Measurements from ENCODE around the gene RNF123. TPM values are rescaled to one million over a fixed set of nuclear protein-coding genes. Genes with fewer than 3 reads are reported as not detected.
"Not testable (repeated sequence)": the region's sequence is repeated elsewhere in the genome, so short reads cannot be mapped to it uniquely, and the experiment has no call there.

RNF123 gene
- total RNA-seq, 1 donor from 2014 or later: 45.3 TPM

DNA sequence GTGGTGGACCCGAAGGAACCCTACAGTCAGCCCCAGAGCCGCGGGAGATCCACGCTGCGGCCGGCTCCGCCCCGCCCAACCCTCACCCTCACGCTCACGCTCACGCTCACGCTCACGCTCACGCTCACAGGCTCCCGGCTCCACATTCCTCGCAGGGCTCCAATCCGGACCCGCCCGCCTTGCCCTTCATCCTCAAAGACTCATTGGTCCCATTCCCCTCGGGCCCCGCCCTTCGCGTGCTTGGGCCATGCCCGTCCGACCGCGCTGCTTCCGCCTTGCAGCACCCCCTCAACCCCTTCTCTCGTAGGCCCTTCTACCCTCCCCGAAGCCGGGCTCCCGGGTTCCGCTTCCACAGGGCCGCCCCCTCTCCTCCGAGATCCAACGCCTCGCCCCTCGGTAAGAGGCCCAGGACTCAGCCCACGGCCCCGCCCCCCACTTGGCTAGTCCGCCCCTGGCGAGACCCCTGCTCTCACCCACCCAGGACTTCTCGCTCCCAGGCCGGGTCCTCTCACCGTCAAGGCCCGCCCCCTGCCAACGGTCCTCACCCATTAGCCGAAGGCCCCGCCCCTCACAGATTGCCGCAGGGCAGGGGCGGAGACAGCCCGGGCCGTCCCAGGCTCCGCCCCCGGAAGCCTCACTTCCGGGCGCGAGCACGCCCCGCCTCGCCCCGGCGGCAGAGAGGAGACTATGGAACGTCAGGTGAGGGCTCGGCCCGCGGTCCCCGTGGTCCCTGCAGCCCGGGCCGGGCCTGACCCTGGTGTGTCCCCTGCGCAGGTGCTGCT, 15.5 kb upstream of the RNF123 start, which contains the start of gene APEH:
Gene APEH (plus strand): TSS at position 637 of the 782 bp plus-strand sequence. CDS start 51 bp downstream, at position 688.
- intact Hi-C loops (cut with micrococcal nuclease): loop anchor here (5.0 kb wide), 1 partner anchor 137 kb away; no protein-coding TSS in a partner anchor
- peak; percentile 94 for ATAC-seq
- peak; percentile 98 for DNase-seq

DNA sequence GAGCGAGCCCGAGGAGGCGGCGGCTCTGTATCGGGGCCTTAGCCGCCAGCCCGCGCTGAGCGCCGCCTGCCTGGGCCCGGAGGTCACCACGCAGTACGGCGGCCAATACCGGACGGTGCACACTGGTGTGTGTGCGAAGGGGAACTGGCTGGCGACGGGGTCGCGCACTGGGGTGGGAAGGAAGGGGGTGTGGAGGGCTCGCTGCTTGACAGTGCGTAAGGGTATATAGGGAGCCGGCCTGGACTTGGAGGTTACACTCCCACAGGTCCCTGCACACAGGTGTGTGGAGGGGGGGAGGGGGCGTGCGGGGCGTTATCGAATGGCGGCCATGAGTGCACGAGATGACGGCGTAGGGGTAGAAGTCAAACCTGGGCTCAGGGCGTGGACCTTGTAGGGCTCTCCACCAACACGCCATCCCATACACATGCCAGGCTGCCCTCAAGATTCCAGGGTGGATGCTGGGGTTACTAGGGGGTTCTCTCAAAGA, 14.8 kb upstream of the RNF123 start:
- peak; percentile 43 for DNase-seq
- intact Hi-C loops (cut with micrococcal nuclease): loop anchor here (5.0 kb wide), 1 partner anchor 137 kb away; no protein-coding TSS in a partner anchor
- peak; percentile 42 for ATAC-seq

DNA sequence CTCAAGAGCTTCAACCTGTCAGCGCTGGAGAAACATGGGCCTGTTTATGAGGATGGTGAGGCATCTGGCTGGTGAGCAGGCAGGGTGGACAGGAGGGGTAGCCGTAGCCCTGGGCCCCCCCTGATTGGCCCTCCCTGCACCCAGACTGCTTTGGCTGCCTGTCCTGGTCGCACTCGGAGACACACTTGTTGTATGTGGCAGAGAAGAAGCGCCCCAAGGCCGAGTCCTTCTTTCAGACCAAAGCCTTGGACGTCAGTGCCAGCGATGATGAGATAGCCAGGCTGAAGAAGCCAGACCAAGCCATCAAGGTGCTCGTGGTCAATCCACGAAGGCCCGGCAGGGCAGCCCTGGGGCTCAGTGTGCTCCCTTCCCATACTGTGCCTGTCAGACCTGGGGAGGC, 13.4 kb upstream of the RNF123 start:
- no peak for ATAC-seq
- no peak for DNase-seq
- intact Hi-C loops (cut with micrococcal nuclease): no loop called here

DNA sequence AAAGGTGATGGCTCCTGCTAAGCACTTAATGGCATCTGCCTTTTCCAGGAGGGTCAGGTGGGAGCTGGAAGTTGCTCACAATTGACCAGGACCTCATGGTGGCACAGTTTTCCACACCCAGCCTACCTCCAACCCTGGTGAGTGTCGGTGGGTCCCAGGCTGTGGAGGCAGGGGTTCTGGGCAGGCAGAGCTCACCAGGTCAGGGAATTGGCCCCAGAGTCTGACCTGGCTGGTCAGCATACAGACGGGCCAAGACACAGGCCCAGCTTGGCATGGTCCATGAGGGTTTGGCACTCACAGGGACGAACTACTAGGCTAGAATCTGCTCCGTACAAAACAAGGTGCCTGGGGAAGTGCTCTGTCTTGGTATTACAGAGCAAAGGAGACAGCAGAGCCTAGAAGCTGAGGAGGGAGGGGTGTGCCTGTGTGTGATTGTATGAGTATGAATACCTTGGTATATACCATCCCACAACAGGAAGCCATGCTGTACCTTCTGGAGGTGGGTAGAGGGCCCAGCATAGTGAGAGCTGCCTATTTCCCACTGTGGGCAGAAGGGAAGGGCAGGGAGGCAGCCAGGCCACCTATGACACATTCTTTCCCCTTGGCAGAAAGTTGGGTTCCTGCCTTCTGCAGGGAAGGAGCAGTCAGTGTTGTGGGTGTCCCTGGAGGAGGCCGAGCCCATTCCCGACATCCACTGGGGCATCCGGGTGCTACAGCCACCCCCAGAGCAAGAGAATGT, 8.7 kb upstream of the RNF123 start:
- intact Hi-C loops (cut with micrococcal nuclease): no loop called here
- DNase-seq (no peak), ATAC-seq (no peak)

DNA sequence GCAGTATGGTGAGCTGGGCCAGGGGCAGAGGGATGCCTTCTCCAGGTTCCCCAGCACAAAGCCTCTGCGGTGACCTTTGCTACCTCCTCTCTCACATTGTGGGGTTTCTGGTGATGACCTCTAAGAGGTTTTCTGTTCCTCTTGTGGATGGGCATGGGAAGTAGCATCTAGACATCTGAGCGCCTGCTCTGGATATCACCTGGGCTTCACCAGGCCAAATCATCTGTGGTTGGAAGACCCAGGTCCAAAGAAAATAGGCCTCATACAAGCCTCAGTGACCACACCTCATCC, 8.2 kb upstream of the RNF123 start:
- no peak for ATAC-seq
- intact Hi-C loops (cut with micrococcal nuclease): no loop called here
- no peak for DNase-seq

DNA sequence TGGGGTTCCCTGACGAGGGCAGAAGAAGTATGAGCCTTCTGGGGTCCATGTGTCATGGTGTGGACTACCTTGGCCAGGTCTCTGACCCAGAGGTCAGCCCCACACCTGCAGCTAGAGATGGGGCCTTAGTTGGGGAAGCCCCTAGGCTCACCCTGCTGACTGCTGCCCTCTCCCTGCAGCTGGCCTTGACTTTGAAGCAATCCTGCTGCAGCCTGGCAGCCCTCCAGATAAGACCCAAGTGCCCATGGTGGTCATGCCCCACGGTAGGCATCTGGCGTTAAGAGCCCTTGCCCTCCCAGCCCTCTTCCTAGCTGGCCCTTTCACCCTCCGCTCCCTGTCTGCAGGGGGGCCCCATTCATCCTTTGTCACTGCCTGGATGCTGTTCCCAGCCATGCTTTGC, 7.8 kb upstream of the RNF123 start:
- intact Hi-C loops (cut with micrococcal nuclease): no loop called here
- ATAC-seq (no peak), DNase-seq (no peak)

DNA sequence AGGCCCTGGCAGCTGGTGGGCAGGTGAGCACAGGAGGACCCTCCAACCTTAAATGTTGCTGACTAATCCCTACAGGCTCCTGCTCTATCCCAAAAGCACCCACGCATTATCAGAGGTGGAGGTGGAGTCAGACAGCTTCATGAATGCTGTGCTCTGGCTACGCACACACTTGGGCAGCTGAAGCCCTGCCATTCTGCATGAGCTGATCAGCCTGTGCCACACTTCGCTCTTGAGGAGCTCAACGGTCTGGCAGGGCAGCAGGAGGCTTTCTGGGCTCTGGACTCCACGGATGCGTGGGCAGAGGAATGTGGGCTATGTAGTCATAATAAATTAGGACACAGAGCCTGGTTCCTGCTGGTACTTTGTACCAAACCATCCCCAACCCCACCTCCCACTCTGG, 6.2 kb upstream of the RNF123 start:
- DNase-seq (no peak), ATAC-seq (no peak)
- intact Hi-C loops (cut with micrococcal nuclease): no loop called here

DNA sequence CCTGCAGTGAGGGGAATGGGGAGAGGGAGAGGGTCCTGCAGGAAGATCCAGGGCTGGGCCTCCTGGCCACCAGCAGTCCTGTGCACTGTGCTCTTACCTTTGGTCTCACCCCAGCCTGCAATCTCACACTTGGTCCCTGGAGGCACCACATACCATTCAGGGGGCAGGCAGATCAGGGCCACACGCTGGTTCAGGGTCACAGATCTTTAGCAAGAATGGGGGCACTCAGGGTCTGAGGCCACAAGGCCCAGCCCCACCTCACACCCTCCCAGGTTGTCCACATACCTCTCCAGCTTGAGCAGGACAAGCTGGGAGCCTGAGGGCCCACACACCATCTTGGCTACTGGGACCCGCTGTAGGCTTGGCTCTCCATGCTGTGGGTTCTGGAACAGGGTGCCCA, 4.9 kb upstream of the RNF123 start:
- DNase-seq; ATAC-seq; intact Hi-C loops (cut with micrococcal nuclease): not testable (repeated sequence)

DNA sequence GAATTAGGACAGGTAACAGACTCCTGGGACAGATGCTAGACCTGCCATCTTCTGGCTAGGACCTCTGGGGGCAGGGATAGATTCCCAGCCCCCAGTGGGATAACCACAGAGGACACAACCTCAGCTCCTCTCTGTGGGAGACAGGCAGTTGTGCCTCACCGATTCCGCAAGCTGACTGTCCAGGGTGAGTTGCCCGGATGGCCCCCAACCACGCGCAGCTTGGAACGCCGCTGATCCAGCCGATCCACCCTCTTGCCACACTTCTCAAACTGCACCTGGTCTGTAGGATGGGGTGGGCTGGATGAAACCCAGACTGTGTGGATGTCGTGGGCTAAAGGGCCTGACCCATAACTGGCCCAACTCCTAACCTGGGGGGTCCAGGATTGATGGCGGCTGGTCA, 4.3 kb upstream of the RNF123 start:
- intact Hi-C loops (cut with micrococcal nuclease); ATAC-seq: not testable (repeated sequence)

DNA sequence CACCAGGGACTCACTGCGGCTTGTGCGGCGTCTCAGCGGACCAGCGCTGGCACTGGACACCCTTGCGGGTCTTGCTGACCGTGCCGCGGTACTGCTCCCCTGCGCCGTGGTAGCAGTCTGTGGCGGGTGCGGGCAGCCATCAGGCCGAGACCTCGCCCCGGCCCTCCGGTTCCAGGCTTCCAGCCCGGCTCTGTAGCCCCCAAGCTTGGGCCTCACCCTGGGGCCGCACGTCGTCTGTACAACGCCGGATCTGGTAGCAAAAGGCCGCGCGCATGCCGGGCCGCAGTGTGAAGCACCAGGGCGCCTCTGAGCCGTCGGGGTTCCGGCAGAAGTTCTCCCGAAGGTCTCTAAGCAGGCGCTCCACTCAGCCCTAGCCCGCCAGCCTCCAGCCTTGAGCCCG, 3.5 kb upstream of the RNF123 start:
- intact Hi-C loops (cut with micrococcal nuclease); ATAC-seq; DNase-seq: not testable (repeated sequence)

More for the DNA sequence above, 4.3 kb upstream of the RNF123 start:
- DNase-seq: not testable (repeated sequence)

DNA sequence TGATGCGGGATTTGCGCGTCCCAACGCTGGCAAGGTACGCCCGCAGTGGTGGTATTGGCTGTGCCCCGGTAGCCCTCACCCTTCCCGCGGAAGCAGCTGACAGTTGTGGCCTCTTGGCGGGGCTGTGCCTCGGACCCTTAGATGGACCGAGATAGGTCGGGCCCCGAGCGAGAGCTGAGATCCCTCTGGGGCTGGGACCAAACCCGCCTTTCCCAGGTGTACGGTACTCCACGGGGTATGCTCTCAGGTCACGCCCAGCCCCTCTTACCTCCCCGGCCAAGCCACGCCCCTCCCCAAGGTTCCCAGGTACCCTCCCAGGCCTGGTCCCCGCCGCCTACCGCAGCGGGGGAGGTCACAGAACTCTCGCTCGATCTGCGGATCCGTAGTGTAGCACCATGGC, 3.0 kb upstream of the RNF123 start:
- intact Hi-C loops (cut with micrococcal nuclease); DNase-seq: not testable (repeated sequence)
- peak; percentile 3 for ATAC-seq

DNA sequence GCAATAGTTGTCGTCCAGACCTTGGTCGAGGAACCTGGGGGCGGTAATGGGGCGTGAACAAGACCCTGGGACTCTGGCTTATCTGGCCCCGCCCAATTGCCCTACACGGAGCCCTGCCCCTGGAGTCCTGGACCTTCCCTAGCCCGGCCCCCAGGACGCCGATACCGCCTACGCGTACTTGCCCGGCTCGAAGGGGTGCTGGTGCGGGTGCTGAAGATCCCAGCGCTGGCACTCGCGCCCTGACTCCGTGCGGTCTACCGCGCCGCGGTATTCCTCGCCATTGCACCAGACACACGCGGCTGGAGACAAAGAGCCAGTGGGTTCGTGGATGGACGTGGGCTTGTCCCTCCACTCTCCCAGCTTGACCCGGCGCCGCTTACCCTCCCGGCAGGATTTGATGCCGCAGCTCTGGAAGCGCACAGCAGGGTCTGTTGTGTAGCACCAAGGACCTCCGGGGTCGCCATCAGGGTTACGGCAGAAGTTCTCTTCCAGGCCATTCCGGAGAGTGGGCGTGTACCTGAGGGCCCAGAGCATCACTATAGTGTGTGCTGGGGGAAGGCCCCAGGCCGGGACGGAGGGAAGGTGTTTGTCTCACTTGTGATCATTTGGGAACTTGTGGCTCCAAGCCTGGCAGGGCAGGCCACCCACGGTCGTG, 2.5 kb upstream of the RNF123 start:
- DNase-seq (peak; percentile 67), ATAC-seq (peak; percentile 53)
- intact Hi-C loops (cut with micrococcal nuclease): not testable (repeated sequence)

DNA sequence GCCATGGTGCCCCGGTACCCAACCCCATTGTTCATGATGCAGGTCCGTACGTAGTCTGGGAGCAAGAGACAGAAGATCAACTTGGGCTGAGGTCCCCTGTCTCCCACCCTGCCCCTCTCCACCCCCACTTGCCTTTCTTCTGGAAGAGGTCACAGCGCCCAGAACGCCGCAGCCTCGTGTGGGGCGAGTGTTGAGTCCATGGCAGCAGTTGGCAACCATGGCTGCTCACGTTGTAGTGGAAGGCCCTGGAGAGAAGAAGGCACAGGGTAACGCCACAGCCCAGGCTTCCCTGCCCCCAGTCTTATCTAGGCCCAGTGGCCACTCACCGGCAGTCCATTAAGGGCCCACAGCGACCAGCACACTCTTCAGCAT, 1.9 kb upstream of the RNF123 start:
- DNase-seq; intact Hi-C loops (cut with micrococcal nuclease); ATAC-seq: not testable (repeated sequence)

DNA sequence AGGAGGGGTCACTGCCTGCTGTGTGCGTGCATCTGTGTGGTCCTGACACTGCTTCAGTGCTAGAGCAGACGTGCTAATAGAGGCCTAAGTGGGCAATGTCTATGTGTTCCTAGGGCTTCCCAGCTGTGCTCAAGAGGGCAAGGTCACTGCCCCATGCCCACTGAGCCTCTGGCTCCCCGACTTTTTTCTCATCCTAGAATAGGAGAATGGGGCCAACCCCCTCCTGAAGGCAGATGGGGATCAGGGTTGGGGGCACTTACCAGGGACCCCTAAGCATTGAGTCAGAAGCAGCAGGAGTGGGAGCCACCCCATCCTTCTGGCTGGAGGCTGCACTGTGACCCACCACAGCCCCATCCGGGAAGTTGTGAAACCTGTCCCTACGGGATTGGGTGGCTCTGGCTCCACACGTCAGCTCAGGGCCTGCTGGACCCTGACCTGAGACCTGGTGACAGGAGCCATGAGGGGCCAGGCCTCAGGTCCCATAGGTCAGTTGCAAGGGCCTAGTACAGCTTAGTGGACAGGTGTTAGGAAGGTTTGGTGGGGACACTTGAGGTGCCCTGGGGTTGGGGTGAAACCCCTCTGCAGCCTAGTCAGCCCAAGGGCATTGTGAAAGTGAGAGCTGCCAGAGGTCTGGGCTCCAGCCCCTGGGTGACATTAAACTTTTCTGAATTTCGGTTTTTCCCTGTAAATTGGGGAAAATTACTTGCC, 865 bp upstream of the RNF123 start:
- intact Hi-C loops (cut with micrococcal nuclease); DNase-seq; ATAC-seq: not testable (repeated sequence)

DNA sequence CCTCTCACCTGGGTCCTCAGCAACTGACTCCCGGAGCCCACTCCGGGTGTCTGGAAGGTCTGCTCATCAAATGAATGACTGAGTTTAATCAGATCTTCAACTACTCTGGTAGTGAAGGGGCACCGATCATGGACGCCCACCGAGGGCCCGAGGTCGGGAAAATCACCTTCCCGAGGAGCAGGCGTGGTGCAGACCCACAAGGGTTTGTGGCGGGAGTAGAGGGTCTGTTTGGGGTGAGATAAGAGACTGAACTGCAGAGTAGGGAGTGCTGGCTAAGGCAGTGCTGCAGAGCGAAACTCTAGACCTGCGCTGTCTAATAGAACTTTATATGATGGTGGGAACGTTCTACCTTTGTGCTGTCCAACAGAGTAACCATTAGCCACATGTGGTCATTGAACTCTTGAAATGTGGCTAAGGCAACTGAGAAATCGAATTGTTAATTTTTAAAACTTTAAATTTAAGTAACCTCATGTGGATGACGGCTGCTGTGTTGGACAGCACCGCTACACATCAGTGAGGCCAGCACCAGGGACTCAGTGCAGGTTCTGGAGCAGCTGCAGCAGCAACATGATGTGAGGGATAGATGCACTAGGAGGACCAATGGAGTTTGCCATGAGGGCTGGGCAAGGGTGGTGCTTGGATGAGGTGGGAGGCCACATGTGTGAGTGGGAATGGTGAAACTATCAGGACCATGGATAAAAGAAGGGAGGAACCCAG, 709 bp downstream of the RNF123 start:
- DNase-seq; ATAC-seq; intact Hi-C loops (cut with micrococcal nuclease): not testable (repeated sequence)

DNA sequence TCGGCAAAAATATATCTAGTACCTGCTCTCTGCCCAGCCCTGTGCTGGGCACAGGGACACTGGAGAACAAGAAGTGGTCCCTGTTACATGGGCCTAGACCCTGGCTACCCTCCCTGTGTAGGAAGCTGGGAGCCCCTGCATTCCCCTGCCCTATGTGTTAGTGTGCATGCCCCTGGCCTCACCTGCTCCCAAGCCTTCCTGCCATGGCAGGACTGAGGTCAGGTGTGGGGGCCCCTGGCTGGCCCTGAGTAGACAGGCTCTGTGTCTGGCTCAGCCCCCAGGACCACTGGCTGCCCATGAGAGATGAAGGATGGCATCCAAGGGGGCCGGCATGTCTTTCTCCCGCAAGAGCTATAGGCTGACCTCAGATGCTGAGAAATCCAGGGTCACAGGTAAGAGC, 1.5 kb downstream of the RNF123 start:
- ATAC-seq; DNase-seq; intact Hi-C loops (cut with micrococcal nuclease): not testable (repeated sequence)

DNA sequence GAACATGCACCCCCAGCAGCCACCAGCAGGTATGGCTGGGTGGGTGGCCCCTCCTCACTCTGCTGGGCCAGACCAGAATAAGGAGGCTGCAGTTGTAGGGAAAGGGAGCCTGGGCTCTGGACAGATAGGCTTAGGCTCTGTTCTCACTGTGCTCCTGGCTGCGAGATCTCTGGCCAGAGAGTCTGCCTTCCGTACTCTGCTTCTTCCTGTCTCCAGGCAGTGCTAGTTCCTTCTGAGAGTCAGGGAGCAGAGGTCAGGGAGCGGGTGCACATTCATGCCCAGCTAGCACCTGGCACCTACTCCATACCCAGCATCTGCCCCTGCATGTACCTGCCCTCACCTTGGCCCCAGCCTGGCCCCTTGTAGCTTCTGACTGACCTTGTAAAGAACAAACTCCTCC, 2.1 kb downstream of the RNF123 start:
- intact Hi-C loops (cut with micrococcal nuclease); DNase-seq: not testable (repeated sequence)

DNA sequence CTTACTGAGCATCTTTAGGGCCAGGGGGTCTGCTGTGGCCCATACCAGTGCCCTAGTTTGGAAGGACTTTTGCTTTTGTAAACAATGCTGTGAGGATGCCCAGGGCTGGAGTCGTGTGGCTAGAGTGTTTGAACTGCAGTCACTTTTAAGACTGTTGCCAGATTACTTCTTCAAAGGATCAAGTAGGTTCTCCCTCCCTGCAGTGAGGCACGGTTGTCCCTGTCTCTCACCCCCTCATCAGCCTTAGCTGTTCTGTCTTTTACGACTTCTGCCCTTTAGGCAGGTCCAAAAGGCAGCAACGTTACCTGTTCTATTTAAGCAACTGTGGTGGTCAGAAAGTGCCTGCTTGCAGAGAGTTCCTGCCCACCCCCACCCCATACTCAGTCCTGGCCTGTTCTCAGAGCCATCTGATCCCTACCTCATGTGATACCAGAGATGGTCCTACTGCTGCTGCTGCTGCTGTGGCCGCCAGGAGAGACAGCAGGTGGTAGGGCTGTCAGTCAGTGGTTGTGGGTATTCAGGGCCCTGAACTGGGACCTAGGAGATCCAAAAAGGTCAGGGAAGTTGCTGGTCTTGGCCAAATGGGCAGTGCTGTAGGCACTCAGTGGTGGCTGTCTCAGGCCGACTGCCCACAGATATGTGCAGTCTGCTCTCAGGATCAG, 5.2 kb downstream of the RNF123 start:
- DNase-seq; intact Hi-C loops (cut with micrococcal nuclease); ATAC-seq: not testable (repeated sequence)

More for the DNA sequence above, 2.1 kb downstream of the RNF123 start:
- not testable (repeated sequence) for ATAC-seq

Measured in left ventricle myocardium superior (tissue), 1 donor.